8988T (cell line): ENCODE data around the gene GREB1L.
"Not testable (repeated sequence)": the region's sequence is repeated elsewhere in the genome, so short reads cannot be mapped to it uniquely, and the experiment has no call there.

Experiments used
- DNase-seq: peaks from one replicate; pipeline ENCODE4 v3.0.0; 2011

Gene GREB1L

DNA sequence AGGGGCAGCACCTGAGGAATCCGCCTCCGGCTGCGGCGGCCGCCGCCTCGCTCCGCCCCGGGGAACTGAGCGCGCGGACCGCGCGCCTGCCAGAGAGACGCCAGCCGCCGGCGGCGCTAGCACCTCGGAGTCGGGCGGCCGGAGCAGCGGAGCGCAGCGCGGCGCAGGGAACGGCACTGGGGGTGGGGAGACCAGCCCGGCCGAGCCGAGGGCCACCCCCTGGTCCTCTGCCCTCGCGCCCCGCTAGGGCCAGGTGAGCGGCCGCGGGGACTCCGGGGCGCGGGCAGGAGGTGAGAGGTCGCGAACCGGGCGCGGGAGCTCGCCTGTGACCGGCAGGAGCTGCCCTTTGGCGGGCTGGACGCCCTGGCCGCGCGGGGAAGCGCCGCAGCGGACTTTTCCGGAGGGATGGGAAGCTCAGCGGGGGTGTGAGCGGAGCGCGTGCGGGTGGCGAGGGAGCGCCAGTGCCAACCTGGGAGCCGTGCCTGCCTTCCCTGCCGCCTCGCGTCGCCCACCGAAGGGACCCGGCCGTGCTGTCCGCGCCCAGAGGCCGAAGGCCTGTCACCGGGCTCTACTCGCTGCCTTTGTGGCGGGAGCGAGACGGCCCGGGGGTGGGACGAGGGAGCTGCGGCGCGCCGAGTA, at the start of gene GREB1L:
Gene GREB1L (plus strand): TSS at position 92 of the 639 bp plus-strand sequence. CDS start 141,287 bp downstream, outside the sequence.
- DNase-seq, result peak; percentile 93

DNA sequence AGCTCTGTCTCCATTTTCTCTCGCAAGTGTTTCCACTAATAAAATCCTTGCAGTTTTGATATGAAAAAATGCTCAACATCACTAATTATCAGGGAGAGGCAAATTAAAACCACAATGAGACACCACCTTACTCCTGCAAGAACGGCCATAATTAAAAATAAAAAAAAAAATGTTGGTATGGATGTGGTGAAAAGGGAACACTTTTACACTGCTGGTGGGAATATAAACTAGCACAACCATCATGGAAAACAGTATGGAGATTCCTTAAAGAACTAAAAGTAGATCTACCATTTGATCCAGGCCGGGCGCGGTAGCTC, 49.8 kb upstream of the GREB1L start:
- DNase-seq, result no peak

- DNase-seq, result no peak
Measured at GRCh38 chr18:21194871-21195771, 46.9 kb upstream of the GREB1L start.

- DNase-seq, result no peak
Measured at GRCh38 chr18:21196426-21196825, 45.6 kb upstream of the GREB1L start.

DNA sequence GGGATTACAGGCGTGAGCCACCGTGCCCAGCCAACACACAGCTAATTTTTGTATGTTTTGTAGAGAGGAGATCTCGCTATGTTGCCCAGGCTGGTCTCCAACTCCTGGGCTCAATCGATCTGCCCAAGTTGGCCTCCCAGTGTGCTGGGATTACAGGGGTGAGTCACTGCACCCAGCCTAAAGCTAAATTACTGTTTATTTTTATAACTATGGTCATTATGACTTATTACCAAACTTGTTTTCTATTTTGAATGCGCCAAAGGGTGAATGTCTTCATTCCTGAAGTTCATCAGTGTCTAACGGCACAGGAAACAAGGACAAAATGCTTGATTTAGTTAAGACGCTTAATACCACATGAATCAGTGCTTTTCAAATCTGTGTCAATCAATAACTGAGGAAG, 38.9 kb upstream of the GREB1L start:
- no peak for DNase-seq

DNA sequence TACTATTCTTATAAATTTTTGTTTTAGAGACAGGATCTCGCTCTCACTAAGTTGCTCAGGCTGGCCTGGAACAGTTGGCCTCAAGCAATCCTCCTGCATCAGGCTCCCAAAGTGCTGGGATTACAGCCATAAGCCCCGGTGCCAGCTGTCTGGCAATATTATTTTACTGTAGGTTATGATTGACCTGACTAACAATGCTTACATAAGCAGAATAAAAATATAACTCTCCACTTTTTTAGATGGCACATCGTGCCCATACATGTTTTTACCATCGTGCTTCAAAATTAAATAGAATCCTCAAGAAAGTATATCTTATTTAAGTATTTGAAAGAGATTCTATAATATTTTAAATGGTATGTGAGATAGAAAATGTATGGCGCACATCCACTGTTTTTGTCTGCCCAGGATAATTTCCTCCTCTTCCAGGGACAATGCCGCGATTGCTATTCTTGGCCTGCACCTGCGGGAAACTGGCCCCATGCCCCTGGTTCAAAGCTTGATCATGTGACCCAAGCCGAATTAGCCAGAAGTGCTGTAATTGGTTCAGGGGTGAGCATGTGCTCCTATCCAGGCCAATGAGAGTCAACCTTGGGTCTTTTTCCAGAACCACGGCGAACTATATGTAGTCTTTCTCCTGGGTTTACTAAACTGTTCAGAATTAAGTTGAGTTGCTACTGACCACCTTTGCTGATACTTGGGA, 38.3 kb upstream of the GREB1L start:
- DNase-seq, result no peak

- no peak for DNase-seq
Measured at GRCh38 chr18:21205695-21206094, 36.3 kb upstream of the GREB1L start.

GRCh38 chr18:21210278-21210677, 31.8 kb upstream of the GREB1L start:
- DNase-seq, result no peak

- no peak for DNase-seq
Measured at GRCh38 chr18:21210784-21211183, 31.2 kb upstream of the GREB1L start.

DNA sequence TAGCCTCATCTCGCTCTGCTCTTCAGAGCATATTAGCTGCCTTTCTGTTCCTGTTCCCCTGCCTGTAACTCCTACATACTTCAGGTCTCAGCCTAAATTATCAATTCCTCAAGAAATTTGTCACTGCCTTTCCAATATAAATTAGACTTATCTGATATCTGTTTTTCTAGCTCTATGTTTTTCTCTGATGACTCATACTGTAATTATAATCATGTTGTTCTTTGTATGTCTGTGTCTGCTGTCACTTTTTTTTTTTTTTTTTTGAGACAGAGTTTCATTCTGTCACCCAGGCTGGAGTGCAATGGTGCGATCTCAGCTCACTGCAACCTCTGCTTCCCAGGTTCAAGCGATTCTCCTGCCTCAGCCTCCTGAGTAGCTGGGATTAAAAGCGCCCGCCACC, 27.6 kb upstream of the GREB1L start:
- DNase-seq, result not testable (repeated sequence)

DNA sequence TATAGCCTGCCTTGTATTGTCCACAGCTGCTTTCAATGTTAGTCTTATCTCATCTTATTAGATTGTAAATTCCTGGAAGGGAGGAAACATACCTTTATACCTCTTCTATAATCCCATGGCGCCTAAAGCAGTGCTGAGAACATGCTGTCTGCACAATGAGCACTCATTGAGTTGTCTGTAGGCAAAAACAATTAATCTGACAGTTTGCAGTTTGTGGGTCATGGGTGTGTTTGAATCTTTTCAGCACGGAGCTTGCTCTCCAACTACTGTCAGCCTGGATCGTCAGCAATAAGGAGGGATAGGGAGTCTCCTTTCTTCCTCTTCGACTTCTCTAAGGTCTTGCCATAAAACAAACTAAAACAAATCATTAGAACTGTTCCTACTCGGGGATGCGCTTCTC, 26.5 kb upstream of the GREB1L start:
- DNase-seq, result no peak

DNA sequence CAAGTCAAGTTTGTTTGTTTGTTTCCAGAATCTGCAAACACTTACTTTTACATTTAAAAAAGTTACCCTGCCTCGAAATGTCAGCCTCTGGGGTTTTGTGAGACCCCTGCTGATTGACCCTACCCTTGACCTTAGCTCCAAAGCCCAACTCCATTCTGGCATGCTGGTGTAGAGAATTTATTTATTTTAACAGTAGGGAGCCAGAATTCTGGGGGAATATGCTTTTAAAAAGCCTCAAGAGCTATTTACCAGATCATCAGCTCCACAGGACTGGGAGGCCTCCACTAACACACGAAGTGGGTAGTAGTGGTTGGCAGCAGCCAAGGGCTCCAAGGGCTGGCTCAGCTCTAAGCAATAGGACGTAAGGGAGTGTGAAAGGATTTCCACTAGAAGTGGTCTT, 23.2 kb upstream of the GREB1L start:
- DNase-seq, result no peak

DNA sequence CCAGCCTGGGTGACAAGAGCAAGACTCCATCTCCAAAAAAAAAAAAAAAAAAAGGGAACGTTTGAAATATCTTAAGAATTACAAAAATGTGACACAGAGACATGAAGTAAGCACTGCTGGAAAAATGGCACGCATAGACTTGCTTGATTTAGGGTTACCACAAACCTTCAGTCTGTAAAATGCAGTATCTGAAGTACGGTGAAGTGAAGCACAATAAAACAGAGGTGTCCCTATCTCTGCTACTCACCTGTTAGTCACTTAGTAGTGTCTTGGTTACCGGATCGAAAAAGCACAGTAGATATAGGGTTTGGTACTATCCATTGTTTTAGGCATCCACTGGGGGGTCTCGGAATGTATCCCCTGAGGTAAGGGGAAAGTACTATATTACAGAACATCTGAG, 11.6 kb upstream of the GREB1L start:
- no peak for DNase-seq

DNA sequence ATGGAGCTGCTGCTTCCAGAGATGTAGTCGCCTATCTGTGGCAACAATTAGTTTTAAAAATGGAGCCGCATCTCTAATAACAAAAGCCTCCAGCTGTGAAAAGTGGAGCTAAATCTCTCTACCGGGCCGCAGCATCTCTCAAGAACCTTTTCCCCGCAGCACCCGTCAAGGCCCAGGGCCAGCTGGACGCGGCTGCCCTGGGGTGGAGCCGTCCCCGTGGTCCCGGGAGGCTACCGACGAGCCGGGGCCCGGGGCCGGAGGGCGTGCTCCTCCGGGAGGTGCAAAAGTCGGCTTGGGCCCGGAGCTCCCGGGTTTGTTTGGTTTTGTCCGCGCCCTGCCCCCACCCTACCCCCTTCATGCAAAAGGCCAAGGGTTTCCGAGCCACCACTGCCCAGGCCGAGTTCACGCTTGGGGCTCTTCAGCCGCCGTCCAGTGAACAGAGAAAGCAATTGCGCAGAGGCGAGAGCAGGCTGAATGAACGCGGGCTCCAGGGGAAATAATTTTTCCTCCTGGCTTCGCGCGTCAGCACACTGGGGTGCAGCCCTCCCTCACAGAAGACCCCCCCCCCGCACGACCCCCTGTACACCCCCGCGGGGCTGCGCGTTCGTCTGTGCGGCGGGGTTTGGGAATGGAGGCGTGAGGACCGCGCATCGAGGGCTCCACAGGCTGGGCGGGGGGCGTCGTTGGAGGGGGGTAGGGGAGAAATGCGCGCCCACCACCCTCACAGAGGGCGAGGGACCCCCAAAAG, 557 bp upstream of the GREB1L start:
- peak; percentile 40 for DNase-seq

DNA sequence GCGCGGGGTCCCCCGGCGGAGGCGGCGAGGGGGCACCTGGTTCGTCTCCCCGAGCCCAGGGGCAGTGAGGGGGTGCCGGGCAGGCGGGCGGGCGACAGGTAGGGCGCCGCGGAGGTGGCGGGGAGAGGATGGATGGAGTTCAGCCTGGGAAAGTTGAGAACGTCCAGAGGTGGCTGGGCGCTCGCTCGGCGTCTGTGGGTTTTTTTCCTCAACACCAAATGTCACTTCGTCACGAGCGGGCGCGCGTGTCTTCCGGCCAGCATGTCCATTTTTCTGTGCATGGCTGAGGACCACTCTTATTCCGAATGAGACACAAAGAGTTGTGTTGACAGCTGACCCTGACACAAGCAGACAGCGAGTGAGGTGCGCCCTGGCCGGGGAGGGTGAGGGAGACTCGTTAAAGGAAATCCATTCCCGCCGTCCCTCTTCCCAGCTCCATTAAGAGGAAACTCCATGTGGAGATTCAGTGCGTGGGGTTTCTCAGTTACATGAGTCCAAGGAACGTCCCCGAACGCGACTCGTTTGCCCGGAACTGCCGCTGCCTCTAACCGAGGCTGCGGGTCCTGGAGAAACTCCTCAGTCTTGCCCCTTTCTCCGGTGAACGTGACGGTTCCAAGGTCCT, 859 bp downstream of the GREB1L start:
- peak; percentile 40 for DNase-seq

GRCh38 chr18:21254576-21254975, 12.5 kb downstream of the GREB1L start:
- DNase-seq, result no peak

DNA sequence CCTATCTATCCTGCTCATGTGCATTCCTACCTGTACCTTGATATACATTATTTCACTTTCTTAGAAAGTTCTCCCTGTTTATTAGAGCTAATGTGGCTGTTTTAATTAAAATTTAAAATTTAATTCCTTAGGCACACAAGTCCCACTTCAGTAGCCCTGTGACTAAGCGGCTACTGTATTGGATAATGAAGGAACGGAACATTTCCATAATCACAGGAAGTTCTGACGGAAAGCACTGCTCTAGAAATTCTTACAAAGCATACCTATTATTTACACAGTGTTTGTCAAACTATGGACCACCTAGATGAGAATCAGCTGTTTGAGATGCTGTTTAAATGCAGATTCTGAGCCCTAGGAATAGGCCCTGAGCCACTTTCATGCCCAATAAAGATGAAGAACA, 13.2 kb downstream of the GREB1L start:
- DNase-seq, result no peak

DNA sequence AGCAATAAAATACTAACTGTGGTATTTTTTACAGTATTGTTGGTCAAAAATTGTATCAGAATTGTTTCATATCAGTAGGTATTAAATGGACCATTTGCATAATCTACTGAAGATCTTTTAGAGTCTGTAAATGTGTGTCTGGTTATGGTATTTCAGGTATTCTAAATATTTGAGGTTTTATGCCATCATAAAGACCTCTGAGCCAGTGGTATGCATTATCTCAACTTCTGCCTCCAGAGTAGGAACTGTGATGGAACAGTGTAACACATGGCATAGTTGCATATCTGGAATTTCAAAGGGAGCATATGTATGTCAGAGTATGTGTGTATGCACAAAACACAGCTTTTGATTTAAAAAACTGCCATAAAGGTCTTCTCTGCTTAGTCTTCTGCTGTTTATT, 15.4 kb downstream of the GREB1L start:
- no peak for DNase-seq

GRCh38 chr18:21260621-21261020, 18.6 kb downstream of the GREB1L start:
- DNase-seq, result no peak

DNA sequence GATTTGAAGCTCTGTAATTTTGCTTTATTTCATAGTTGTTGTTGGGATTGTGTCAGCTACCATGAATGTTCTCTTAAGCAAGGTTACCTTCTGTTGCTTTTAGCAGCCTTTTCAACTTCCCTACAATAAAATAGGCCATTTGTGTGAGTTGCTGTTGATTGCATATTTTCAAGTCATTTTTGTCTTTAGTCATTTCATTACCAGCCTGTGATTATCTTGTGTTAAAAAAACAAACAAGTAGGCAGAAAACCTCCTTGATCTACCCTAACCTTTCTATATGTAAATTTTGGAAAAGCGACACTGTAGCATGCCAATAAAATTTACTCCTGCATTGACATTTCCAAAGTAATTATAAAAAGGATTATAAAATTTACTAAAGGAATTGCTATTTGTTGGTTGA, 19.3 kb downstream of the GREB1L start:
- DNase-seq, result no peak

- no peak for DNase-seq
Measured at GRCh38 chr18:21262244-21262643, 20.2 kb downstream of the GREB1L start.

DNA sequence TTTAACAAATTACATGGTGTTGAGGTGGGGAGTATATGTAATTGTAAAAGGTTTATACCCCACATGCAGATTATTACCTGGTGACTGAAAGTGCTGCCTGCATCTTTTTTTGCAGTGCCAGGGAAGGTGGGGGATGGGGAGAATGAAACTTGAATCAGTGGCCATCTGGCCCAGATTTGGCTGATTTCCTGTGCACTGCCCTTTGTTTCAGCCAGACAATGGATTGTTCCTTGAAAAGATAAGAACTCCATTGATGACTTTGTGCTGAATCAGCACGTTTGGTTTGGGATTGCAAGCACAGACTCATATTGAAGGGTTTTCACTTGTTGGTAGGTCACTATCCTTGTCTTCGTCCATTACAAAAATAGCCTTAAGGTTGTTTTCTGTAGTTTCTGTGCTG, 20.9 kb downstream of the GREB1L start:
- no peak for DNase-seq

GRCh38 chr18:21264651-21265050, 22.6 kb downstream of the GREB1L start:
- DNase-seq, result no peak
